Fibroblast of lung (primary cell): ENCODE measurements around the gene TIMM50. TPM values are rescaled to one million over a fixed set of nuclear protein-coding genes. Genes with fewer than 3 reads are reported as not detected.

Experiments used
- DNase-seq, 2 donors: peaks; one replicate each; pipeline versions ENCODE4 v3.0.0 to v3.0.0-alpha.2; 2010; ENCODE audit warnings: low read depth in 2 of 2
- H2AFZ ChIP-seq: 2 replicates; pipeline ENCODE4 v1.5.1; 2012; ENCODE audit warnings: low read length, control low read depth, inconsistent platforms
- H3K27ac ChIP-seq: 2 replicates; pipeline ENCODE4 v1.5.1; 2011; ENCODE audit warnings: low read length, control low read depth; ENCODE audit not compliant: insufficient read depth
- H3K27me3 ChIP-seq: 2 replicates; pipeline ENCODE4 v1.5.1; 2011; ENCODE audit warnings: mild to moderate bottlenecking, low read length; ENCODE audit not compliant: control insufficient read depth, insufficient read depth
- H3K36me3 ChIP-seq: 2 replicates; pipeline ENCODE4 v1.5.1; 2011; ENCODE audit warnings: low read length; ENCODE audit not compliant: control insufficient read depth, insufficient read depth
- H3K4me1 ChIP-seq: 2 replicates; pipeline ENCODE4 v1.5.1; 2011; ENCODE audit warnings: low read length; ENCODE audit not compliant: control insufficient read depth, insufficient read depth; ENCODE audit errors: extremely low read depth
- H3K4me2 ChIP-seq: 2 replicates; pipeline ENCODE4 v1.5.1; 2011; ENCODE audit warnings: low read length, control low read depth; ENCODE audit not compliant: insufficient read depth; ENCODE audit errors: extremely low read depth
- H3K4me3 ChIP-seq, 4 experiments: fragments of 200-600 bp in 1 of 4; sonication (generic) in 1 of 4; replicated peaks in 1 of 4; 2 replicates each; pipeline ENCODE4 v1.5.1; 2011 to 2016; ENCODE audit warnings: low read length in 4 of 4, low read depth in 3 of 4, mild to moderate bottlenecking in 3 of 4, control low read depth in 2 of 4, inconsistent platforms in 1 of 4, mixed read lengths in 1 of 4; ENCODE audit not compliant: insufficient read depth in 1 of 4; ENCODE audit errors: control extremely low read depth in 1 of 4
- H3K79me2 ChIP-seq: 2 replicates; pipeline ENCODE4 v1.5.1; 2012; ENCODE audit warnings: mild to moderate bottlenecking, low read length, inconsistent platforms; ENCODE audit not compliant: control insufficient read depth, insufficient read depth
- H3K9ac ChIP-seq: 2 replicates; pipeline ENCODE4 v1.5.1; 2011; ENCODE audit warnings: mild to moderate bottlenecking, low read length, control low read depth; ENCODE audit not compliant: insufficient read depth
- H3K9me3 ChIP-seq: 2 replicates; pipeline ENCODE4 v1.5.1; 2012; ENCODE audit warnings: low read depth, low read length; ENCODE audit not compliant: control insufficient read depth, insufficient read depth
- H4K20me1 ChIP-seq: 2 replicates; pipeline ENCODE4 v1.5.1; 2011; ENCODE audit warnings: low read length; ENCODE audit not compliant: control insufficient read depth, insufficient read depth; ENCODE audit errors: extremely low read depth
- CTCF ChIP-seq, 2 donors: IDR thresholded peaks in 1 of 2; conservative IDR thresholded peaks in 1 of 2; 1 replicate in 1 of 2; 2 replicates in 1 of 2; pipeline ENCODE4 v1.5.1; 2011 to 2012; ENCODE audit warnings: low read length in 2 of 2, control low read depth in 1 of 2, inconsistent platforms in 1 of 2, low read depth in 1 of 2, mild to moderate bottlenecking in 1 of 2
- EZH2 ChIP-seq: IDR thresholded peaks from 2 replicates; pipeline ENCODE4 v1.5.1; 2012; ENCODE audit warnings: low read length, control low read depth, mild to moderate bottlenecking; ENCODE audit errors: missing control alignments
- polyA plus RNA-seq, 2 donors: library from polyadenylated mRNA; depleted of rRNA in 1 of 2; stranded (reverse) in 1 of 2; unstranded in 1 of 2; fragments of >200 nt; gene quantifications; 2 replicates each; pipeline ENCODE4 v1.2.1, GENCODE V29; 2011 to 2012; ENCODE audit warnings: missing spikeins in 1 of 2
- total RNA-seq: library from RNA; depleted of rRNA; stranded (reverse); fragments of >200 nt; gene quantifications from 2 replicates; pipeline ENCODE4 v1.2.1, GENCODE V29; 2014

TIMM50 gene
- total and polyA plus RNA-seq, 2 donors (not counting 1 experiment from before 2014, with no cell fraction given): 43.5 to 45.7 TPM

- Histone ChIP-seq H3K79me2 (no peaks in the 10 kb centered on the region), H3K4me3 (no peak overlapping the region), H3K9ac (no peak overlapping the region), H3K27ac (no peak overlapping the region), H4K20me1 (no peaks in the 10 kb centered on the region), H3K4me1 (no peaks in the 10 kb centered on the region), H2AFZ (no peak overlapping the region), H3K9me3 (no peaks in the 10 kb centered on the region), H3K4me2 (no peak overlapping the region), H3K27me3 (peaks cover 4% of the 10 kb centered on the region), H3K36me3 (peaks cover 11% of the 10 kb centered on the region)
- no peak for DNase-seq
- TF ChIP-seq EZH2 (no peak), CTCF (conservative IDR thresholded peaks at IDR 0.05 in 1 of 2, IDR thresholded peaks at IDR 0.05 in 1 of 2; ENCODE audit: low read depth in 1 of 2, low read length in 2 of 2) (no peak)
Measured at GRCh38 chr19:39492788-39493187, 12.2 kb downstream of the TIMM50 start.

GRCh38 chr19:39494661-39495060 lies 14.0 kb downstream of the TIMM50 start:
- no peak overlapping the region for H2AFZ ChIP-seq
- H3K9me3 ChIP-seq: no peaks in the 10 kb centered on the region
- H3K36me3 ChIP-seq: no peaks in the 10 kb centered on the region
- no peak overlapping the region for H3K9ac ChIP-seq
- H3K4me3 ChIP-seq: no peak overlapping the region
- peaks cover 12% of the 10 kb centered on the region for H3K27me3 ChIP-seq
- H3K79me2 ChIP-seq: no peaks in the 10 kb centered on the region
- H3K27ac ChIP-seq: no peak overlapping the region
- H4K20me1 ChIP-seq: no peaks in the 10 kb centered on the region
- DNase-seq: no peak
- H3K4me2 ChIP-seq: no peak overlapping the region
- no peaks in the 10 kb centered on the region for H3K4me1 ChIP-seq
- TF ChIP-seq CTCF (conservative IDR thresholded peaks at IDR 0.05 in 1 of 2, IDR thresholded peaks at IDR 0.05 in 1 of 2; ENCODE audit: low read depth in 1 of 2, low read length in 2 of 2): no peak
- TF ChIP-seq EZH2: no peak

- Histone ChIP-seq H3K4me2 (no peak overlapping the region), H3K27ac (no peak overlapping the region), H3K36me3 (no peaks in the 10 kb centered on the region), H3K79me2 (no peaks in the 10 kb centered on the region), H3K9ac (no peak overlapping the region), H3K27me3 (peaks cover 24% of the 10 kb centered on the region), H3K4me3 (no peak overlapping the region), H2AFZ (no peak overlapping the region), H3K9me3 (no peaks in the 10 kb centered on the region), H3K4me1 (no peaks in the 10 kb centered on the region), H4K20me1 (no peaks in the 10 kb centered on the region)
- no peak for TF ChIP-seq CTCF (conservative IDR thresholded peaks at IDR 0.05 in 1 of 2, IDR thresholded peaks at IDR 0.05 in 1 of 2; ENCODE audit: low read depth in 1 of 2, low read length in 2 of 2)
- DNase-seq: no peak
Measured at GRCh38 chr19:39496063-39496462, 15.4 kb downstream of the TIMM50 start.
